MCF 10A (cell line): ENCODE measurements around the gene STAB1. TPM values are rescaled to one million over a fixed set of nuclear protein-coding genes. Genes with fewer than 3 reads are reported as not detected.

Experiments
- BruUV-seq: library from RNA; stranded (reverse); fragments of 400-500 nt; replicated peaks from 2 replicates; lab custom pipeline; 2021; lab: Mats Ljungman, UMichigan
- CTCF ChIA-PET: fragments of 300-600 bp; sonication (Branson Sonifier 250); formaldehyde crosslinking; extraction: SDS; loops from one replicate; lab custom pipeline; 2021; ENCODE audit warnings: antibody characterized with exemption, inconsistent platforms; lab: Yijun Ruan, JAX
- POLR2A ChIA-PET: fragments of 300-600, 350-650 bp; sonication (Branson Sonifier 250); formaldehyde crosslinking; extraction: SDS; loops from one replicate; lab custom pipeline; 2020; ENCODE audit warnings: antibody characterized with exemption, inconsistent platforms; lab: Yijun Ruan, JAX
- DNase-seq: peaks from one replicate; pipeline ENCODE4 v3.0.0-alpha.2; 2018; ENCODE audit not compliant: unreplicated experiment
- H3K27ac Mint-ChIP-seq: one replicate; pipeline ENCODE4 v1.8.0; 2022; ENCODE audit warnings: mild to moderate bottlenecking, low read depth, mixed read lengths; ENCODE audit not compliant: unreplicated experiment
- H3K27me3 Mint-ChIP-seq: one replicate; pipeline ENCODE4 v1.8.0; 2022; ENCODE audit warnings: mixed read lengths; ENCODE audit not compliant: insufficient read depth, unreplicated experiment
- H3K36me3 Mint-ChIP-seq: one replicate; pipeline ENCODE4 v1.8.0; 2022; ENCODE audit warnings: mild to moderate bottlenecking, moderate library complexity, mixed read lengths; ENCODE audit not compliant: insufficient read depth, unreplicated experiment
- H3K4me1 Mint-ChIP-seq: one replicate; pipeline ENCODE4 v1.8.0; 2022; ENCODE audit warnings: mixed read lengths; ENCODE audit not compliant: insufficient read depth, unreplicated experiment
- H3K4me3 Mint-ChIP-seq: one replicate; pipeline ENCODE4 v1.8.0; 2022; ENCODE audit warnings: mild to moderate bottlenecking, moderate library complexity, mixed read lengths; ENCODE audit not compliant: unreplicated experiment
- H3K9me3 Mint-ChIP-seq: one replicate; pipeline ENCODE4 v1.8.0; 2022; ENCODE audit warnings: mixed read lengths; ENCODE audit not compliant: unreplicated experiment
- CTCF ChIP-seq: fragments of 200-600 bp; IDR thresholded peaks from one replicate; pipeline ENCODE4 v1.8.0; 2022; ENCODE audit warnings: antibody characterized with exemption, mild to moderate bottlenecking; ENCODE audit not compliant: unreplicated experiment
- intact Hi-C: fragments of 100-400 bp; cut with micrococcal nuclease; formaldehyde crosslinking; loops from 2 replicates; pipeline ENCODE4 v1.14.1; 2022
- total RNA-seq: library from RNA; stranded (reverse); gene quantifications from 2 replicates; pipeline ENCODE4 v1.2.3, GENCODE V29; 2022

The STAB1 gene
- total RNA-seq, 1 experiment from 2014 or later = not detected

GRCh38 chr3:52492059-52492458, 3.1 kb upstream of the STAB1 start:
- Mint-ChIP-seq H3K9me3 (no peaks in the 10 kb centered on the region), H3K36me3 (peaks cover 38% of the 10 kb centered on the region), H3K4me3 (no peak overlapping the region), H3K27me3 (no peaks in the 10 kb centered on the region), H3K4me1 (no peaks in the 10 kb centered on the region), H3K27ac (no peak overlapping the region)
- TF ChIP-seq CTCF = no peak
- ChIA-PET POLR2A (no interaction called here), CTCF (interaction anchor here (0.6 to 1.2 kb wide), 3 partner anchors 33 to 65 kb away, joined by 3 read pairs; no protein-coding TSS in a partner anchor)
- intact Hi-C loops = no loop called here
- DNase-seq = no peak
- no TSS peak for BruUV-seq

DNA sequence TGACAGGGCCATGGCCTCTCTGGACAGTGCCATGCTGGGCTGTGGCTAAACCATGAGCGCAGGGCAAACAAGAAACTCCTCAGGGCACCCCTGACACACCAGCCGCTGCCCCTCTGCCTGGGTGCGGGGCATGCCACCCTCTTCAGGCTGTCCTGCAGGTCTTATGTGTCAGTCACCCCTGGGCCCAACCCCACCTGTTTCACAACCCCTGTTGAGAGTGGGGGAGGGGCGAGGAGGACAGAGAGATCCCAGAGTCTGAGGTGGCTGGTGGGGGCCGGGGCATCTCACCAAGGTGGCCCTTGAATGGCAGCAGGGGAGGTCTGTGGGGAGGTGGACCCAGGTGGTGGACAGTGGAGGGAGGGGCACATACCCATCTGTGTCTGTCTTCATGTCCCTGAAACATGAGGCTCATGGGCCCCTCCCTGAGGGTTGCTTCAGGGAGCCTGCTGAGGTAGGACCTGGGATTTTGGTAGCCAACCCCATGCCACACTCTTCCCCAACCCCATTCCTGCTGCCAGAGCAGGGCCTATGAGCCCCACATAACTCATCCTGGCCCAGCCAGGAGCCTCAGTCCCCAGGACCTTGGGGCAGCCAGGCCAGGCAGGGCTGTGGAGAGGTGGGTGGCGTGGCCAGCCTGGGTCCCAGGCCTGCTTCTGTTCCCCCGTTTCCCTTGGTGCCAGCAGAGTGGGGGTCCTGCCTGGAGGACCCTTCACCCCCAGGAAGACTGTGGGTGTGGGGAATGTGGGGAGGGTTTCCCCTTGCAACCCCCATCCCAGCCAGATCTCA, 1.7 kb upstream of the STAB1 start:
- TF ChIP-seq CTCF = no peak
- ChIA-PET CTCF (interaction anchor here (0.7 kb wide), 1 partner anchor 32 kb away, joined by 3 read pairs; no protein-coding TSS in a partner anchor), POLR2A (interaction anchor here (0.7 kb wide), 2 partner anchors 12 to 18 kb away, joined by 3 read pairs; no protein-coding TSS in a partner anchor)
- DNase-seq = peak; percentile 22
- no TSS peak for BruUV-seq
- H3K36me3 Mint-ChIP-seq = peaks cover 29% of the 10 kb centered on the region
- no peaks in the 10 kb centered on the region for H3K27me3 Mint-ChIP-seq
- H3K4me1 Mint-ChIP-seq = no peaks in the 10 kb centered on the region
- no peaks in the 10 kb centered on the region for H3K9me3 Mint-ChIP-seq
- no peak overlapping the region for H3K4me3 Mint-ChIP-seq
- no peak overlapping the region for H3K27ac Mint-ChIP-seq
- intact Hi-C loops = no loop called here

DNA sequence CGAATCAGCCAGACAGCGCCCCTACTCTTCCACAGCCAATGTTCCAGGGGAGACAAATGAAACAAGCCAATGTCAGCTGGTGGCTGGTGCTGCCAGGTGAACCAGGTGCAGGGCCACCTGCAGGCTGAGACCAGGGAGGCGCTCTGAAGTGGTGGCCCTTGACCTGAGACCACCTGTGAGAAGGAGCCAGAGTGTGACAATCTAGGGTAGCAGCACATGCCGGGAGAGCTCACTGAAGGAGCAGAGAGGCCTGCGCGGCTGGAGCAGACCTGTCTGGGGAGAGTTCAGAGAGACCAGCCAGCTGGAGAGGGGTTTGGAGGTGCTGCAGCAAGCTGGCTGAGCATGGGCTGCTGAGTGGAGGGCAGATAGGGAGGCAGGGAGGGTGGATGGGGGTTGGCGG, 693 bp upstream of the STAB1 start:
- TF ChIP-seq CTCF = no peak
- Mint-ChIP-seq H3K27ac (peak overlapping the region; percentile 5), H3K27me3 (no peaks in the 10 kb centered on the region), H3K36me3 (peaks cover 22% of the 10 kb centered on the region), H3K4me1 (no peaks in the 10 kb centered on the region), H3K4me3 (no peak overlapping the region), H3K9me3 (no peaks in the 10 kb centered on the region)
- ChIA-PET CTCF (interaction anchor here (0.7 kb wide), 1 partner anchor 33 kb away, joined by 3 read pairs; no protein-coding TSS in a partner anchor), POLR2A (interaction anchor here (0.8 kb wide), 1 partner anchor 38 kb away, joined by 3 read pairs; no protein-coding TSS in a partner anchor)
- intact Hi-C loops = no loop called here
- BruUV-seq = no TSS peak
- no peak for DNase-seq

DNA sequence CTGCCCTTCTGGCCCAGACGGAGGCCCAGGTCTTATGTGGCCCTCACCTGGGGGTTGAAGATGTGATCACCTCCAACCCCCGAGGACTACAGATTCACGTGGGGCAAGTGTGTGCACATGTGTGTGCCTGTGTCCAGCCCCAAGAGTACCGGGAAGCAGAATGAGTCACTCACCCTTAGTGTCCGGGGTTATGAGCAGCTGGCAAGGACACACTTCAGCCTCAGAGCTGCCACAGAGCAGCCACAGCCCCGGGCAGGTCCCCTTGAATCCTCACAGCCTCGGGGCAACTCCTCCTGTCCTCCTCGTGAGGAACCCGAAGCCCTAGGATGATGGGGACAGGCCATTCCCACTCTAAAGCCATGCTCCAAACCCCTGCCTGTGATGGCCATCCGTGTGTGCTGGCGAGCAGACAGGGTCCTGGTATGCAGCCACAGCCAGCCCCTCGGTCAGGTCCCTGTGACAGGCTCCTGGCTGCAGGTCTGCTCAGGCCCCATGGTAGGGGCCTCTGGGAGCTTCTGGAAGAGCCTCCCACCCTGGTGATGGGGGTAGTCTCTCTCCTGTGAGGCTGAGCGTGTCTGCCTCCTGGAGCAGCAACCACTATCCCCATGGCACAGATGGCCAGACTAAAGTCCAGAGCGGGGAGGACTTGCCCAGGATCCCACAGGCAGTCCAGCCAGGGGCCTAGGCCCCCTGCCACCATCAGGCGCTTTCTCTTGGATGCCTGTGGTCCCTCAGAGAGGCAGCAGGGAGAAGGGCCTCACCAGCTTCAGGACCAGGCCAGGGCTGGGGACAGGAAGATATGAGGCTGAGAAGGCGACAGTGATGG, 852 bp downstream of the STAB1 start:
- no peaks in the 10 kb centered on the region for H3K27me3 Mint-ChIP-seq
- peak; percentile 53 for DNase-seq
- H3K4me1 Mint-ChIP-seq = no peaks in the 10 kb centered on the region
- intact Hi-C loops = no loop called here
- no peak overlapping the region for H3K4me3 Mint-ChIP-seq
- no peaks in the 10 kb centered on the region for H3K9me3 Mint-ChIP-seq
- TF ChIP-seq CTCF = no peak
- POLR2A ChIA-PET = no interaction called here
- peaks cover 15% of the 10 kb centered on the region for H3K36me3 Mint-ChIP-seq
- CTCF ChIA-PET = interaction anchor here (0.6 kb wide), 1 partner anchor 230 kb away, joined by 3 read pairs; no protein-coding TSS in a partner anchor
- H3K27ac Mint-ChIP-seq = no peak overlapping the region
- no TSS peak for BruUV-seq
